HFFc6 (cell line): ENCODE results near the gene MS4A3. TPM values are rescaled to one million over a fixed set of nuclear protein-coding genes. Genes with fewer than 3 reads are reported as not detected.

ENCODE experiments used
- DNase-seq: peaks from one replicate; pipeline ENCODE4 v3.0.0-alpha.2; 2018
- H3K27ac Mint-ChIP-seq: 2 replicates; pipeline ENCODE4 v1.8.0; 2020; ENCODE audit warnings: mild to moderate bottlenecking, mixed read lengths
- H3K27me3 Mint-ChIP-seq: 2 replicates; pipeline ENCODE4 v1.8.0; 2021; ENCODE audit warnings: mild to moderate bottlenecking, moderate library complexity, mixed read lengths; ENCODE audit not compliant: insufficient read depth
- H3K36me3 Mint-ChIP-seq: 2 replicates; pipeline ENCODE4 v1.8.0; 2021; ENCODE audit warnings: low read depth, mixed read lengths
- H3K4me1 Mint-ChIP-seq: 2 replicates; pipeline ENCODE4 v1.8.0; 2020; ENCODE audit warnings: low read depth, mixed read lengths
- H3K4me3 Mint-ChIP-seq: 2 replicates; pipeline ENCODE4 v1.8.0; 2020; ENCODE audit warnings: mild to moderate bottlenecking, moderate library complexity, mixed read lengths
- H3K9me3 Mint-ChIP-seq: 2 replicates; pipeline ENCODE4 v1.8.0; 2020; ENCODE audit warnings: mild to moderate bottlenecking, mixed read lengths
- CTCF ChIP-seq: fragments of 200-600 bp; sonication (generic); IDR thresholded peaks from 2 replicates; pipeline ENCODE4 v1.5.0; 2021; ENCODE audit warnings: antibody characterized with exemption, mild to moderate bottlenecking
- total RNA-seq, 6 experiments: library from RNA; stranded (reverse); fragmentation: NEBNext Ultra II Directional; extraction: Animal tissue kit (Norgen Biotek cat#: 25700); gene quantifications; 2 replicates in 1 of 6; 3 replicates in 5 of 6; pipeline ENCODE4 v1.2.3, GENCODE V29; 2021

MS4A3 gene
- total RNA-seq, 6 experiments from 2014 or later: not detected

GRCh38 chr11:60085909-60086308 lies 29.4 kb downstream of the MS4A3 start:
- no peak for TF ChIP-seq CTCF
- no peak for DNase-seq
- H3K27ac Mint-ChIP-seq: no peak overlapping the region
- no peaks in the 10 kb centered on the region for H3K36me3 Mint-ChIP-seq
- H3K4me1 Mint-ChIP-seq: no peaks in the 10 kb centered on the region
- H3K4me3 Mint-ChIP-seq: no peak overlapping the region
- peaks cover 30% of the 10 kb centered on the region for H3K9me3 Mint-ChIP-seq
- H3K27me3 Mint-ChIP-seq: no peaks in the 10 kb centered on the region

- TF ChIP-seq CTCF: no peak
- Mint-ChIP-seq H3K9me3 (peaks cover 33% of the 10 kb centered on the region), H3K36me3 (no peaks in the 10 kb centered on the region), H3K27ac (no peak overlapping the region), H3K27me3 (no peaks in the 10 kb centered on the region), H3K4me1 (no peaks in the 10 kb centered on the region), H3K4me3 (no peak overlapping the region)
- no peak for DNase-seq
Observed at GRCh38 chr11:60087239-60087638, 30.8 kb downstream of the MS4A3 start.

- H3K36me3 Mint-ChIP-seq: no peaks in the 10 kb centered on the region
- no peak within 1 kb of the TSS for H3K4me3 Mint-ChIP-seq
- peaks cover 33% of the 10 kb centered on the region for H3K9me3 Mint-ChIP-seq
- no peak within 1 kb of the TSS for H3K27ac Mint-ChIP-seq
- TF ChIP-seq CTCF: no peak
- no peak for DNase-seq
- no peaks in the 10 kb centered on the region for H3K27me3 Mint-ChIP-seq
- no peaks in the 10 kb centered on the region for H3K4me1 Mint-ChIP-seq
Observed at GRCh38 chr11:60088364-60088763, 31.9 kb downstream of the MS4A3 start, which contains the start of gene MS4A2. TSS of gene MS4A2 (plus strand) at chr11:60088664. CDS start at chr11:60088766, 102 bp downstream.

- H3K27ac Mint-ChIP-seq: no peak overlapping the region
- no peak for DNase-seq
- no peaks in the 10 kb centered on the region for H3K36me3 Mint-ChIP-seq
- TF ChIP-seq CTCF: no peak
- no peak overlapping the region for H3K4me3 Mint-ChIP-seq
- H3K9me3 Mint-ChIP-seq: peaks cover 18% of the 10 kb centered on the region
- no peaks in the 10 kb centered on the region; the same call in 1 of the 2 replicates for H3K27me3 Mint-ChIP-seq
- no peaks in the 10 kb centered on the region for H3K4me1 Mint-ChIP-seq
Observed at GRCh38 chr11:60095477-60096120, 39.1 kb downstream of the MS4A3 start.

- no peak for TF ChIP-seq CTCF
- Mint-ChIP-seq H3K4me3 (no peak overlapping the region), H3K4me1 (no peaks in the 10 kb centered on the region), H3K27me3 (no peaks in the 10 kb centered on the region; the same call in 1 of the 2 replicates), H3K36me3 (no peaks in the 10 kb centered on the region), H3K27ac (no peak overlapping the region), H3K9me3 (peaks cover 21% of the 10 kb centered on the region)
- no peak for DNase-seq
Observed at GRCh38 chr11:60097189-60097588, 40.7 kb downstream of the MS4A3 start.
